ENCODE results near the gene CFAP43.
"Not testable (repeated sequence)": the region's sequence is repeated elsewhere in the genome, so short reads cannot be mapped to it uniquely, and the experiment has no call there.

Gene CFAP43

DNA sequence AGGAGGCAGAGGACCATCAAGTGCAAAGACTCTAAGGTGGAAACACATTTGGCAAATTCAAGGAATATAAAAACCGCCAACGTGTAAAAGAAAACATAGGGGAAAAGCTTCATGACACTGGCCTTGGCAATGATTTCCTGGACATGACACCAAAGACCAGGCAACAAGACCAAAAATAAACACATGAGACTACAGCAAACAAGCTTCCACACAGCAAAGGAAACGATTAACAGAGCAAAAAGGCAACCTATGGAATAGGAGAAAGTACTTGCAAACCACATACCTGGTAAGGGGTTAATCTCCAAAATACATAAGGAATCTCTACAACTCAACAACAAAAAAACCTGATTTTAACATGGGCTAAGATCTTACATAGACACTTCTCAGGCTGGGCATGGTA lies 26.0 kb upstream of the CFAP43 start:
- DNase-seq (ENCODE audit: low read depth, low spot score), result no peak

GRCh38 chr10:104257235-104257634 lies 25.1 kb upstream of the CFAP43 start:
- DNase-seq (ENCODE audit: low read depth, low spot score), result peak; percentile 32

GRCh38 chr10:104256335-104256961 lies 24.3 kb upstream of the CFAP43 start:
- DNase-seq (ENCODE audit: low read depth, low spot score), result no peak

DNA sequence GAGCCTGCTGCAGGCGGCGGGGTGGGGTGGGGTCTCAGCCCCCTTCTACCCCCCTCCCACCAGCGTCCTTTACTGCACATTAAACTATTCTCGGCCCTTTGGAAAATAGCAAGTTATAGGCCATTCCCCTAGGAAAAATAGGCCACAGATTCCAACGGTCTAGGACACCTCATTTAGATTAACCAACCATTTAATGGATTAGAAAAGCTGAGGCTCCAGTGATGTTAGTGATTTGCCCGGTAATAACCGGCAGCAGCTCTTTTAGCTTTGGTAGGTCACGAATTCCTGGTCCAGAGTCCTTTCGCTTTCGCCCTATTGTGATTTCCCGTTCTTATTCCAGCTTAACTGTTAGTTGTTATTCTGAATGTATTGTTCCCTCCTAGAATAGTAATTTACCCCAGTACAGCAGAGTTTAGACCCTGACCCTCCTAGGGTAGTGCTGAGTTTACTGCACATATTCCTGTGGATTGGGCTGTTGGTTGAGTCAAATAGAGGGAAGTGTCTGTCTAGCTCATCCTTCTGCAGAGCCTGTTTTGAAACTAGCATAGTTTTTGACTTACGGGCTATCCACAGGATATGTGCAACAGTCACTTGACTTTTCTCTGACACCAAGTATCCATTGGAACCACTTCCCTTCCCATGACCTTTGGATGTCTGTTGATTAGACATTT lies 23.3 kb upstream of the CFAP43 start:
- DNase-seq (ENCODE audit: low read depth, low spot score), result no peak

DNA sequence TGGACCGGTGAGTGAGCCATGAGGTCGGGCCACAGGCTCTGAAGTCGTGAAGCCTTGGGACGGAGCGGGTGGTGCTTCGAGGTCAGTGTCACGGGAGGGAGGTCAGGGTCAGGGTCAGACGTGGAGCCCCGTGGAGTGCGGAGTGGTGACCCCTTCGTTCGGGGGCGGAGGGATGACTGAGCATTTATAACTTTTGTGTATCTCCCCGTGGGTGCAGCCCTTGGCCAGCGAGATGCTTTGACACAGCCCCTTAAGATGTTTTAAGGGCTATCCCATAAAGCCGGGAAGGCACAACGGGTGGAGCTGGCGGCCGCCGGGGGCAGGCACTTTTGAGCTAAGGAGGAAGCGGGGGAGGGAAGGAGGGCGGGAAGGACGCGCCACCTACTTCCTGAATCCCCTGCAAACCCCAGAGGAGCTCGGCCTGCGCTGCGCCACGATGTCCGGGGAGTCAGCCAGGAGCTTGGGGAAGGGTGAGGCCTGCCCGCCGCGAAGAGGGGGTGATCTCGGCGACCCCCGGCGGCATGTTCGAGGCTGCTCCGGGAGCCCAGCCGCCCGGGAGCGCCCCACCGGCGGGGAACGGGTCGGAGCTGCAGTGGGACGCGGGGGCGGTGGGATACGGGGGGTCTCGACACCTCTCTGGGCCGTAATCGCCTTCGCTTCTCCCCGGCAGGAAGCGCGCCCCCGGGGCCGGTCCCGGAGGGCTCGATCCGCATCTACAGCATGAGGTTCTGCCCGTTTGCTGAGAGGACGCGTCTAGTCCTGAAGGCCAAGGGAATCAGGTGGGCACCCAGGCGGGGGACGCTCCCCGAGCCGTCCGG lies 22.5 kb upstream of the CFAP43 start, which contains the start of gene GSTO1:
TSS of gene GSTO1 (plus strand) at position 400 of the 818 bp plus-strand sequence. CDS start at position 437, 37 bp downstream.
- peak; percentile 74 for DNase-seq (ENCODE audit: low read depth, low spot score)

DNA sequence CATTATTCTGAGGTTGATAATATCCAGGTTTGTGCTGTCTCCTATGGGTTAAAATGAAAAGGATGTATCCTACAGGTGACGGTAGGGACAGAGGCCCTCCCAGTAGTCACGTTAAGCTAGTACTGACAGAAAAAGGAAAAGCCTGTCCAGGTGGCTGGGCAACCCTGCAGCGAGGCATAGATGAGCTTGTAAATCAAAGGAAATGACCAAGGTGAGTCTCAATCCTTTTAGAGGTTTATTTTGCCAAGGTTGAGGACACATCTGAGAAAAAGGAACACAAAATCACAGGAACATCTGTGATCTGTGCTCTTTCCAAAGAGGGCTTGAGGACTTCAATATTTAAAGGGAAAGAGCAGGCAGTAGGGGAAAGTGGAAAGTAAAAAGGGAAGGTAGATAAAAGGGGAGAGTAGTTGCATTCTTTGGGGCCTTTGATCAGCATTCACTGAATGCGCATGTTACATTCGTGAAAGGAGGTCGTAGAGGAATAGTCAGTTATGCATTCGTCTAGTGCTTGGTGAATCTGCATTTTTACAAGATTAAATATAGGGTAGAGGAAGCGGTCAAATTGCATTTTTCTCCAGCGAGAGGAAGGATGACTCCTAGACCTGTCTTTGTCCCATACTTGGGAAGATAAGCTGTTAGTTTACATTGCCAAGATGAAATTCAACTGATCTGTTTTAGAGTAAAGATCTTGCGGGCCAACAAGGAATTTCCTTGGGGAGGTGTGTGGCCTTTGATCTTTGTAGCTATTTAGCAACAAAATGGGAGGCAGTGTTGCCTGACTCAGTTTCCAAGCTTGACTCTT lies 21.6 kb upstream of the CFAP43 start:
- DNase-seq (ENCODE audit: low read depth, low spot score), result peak; percentile 20

DNA sequence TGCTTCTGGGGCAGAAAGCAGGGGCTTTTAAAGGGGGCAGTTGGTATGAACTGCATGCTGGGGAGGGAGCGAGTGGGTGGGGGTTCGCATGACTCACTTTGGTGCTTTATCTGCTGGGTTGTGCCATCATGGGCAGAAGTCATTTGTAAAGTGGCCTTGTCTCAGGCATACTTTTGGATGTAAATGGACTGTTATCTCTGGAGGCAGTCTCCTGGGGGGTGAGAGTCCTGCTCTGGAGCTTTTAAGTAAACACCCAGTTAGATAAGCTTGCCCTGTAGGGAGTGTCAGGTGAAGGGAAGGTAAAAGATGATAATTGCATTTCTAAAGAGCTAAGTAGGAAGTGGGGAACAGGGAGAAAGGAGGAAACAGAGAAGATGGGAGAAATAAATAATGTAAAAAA lies 20.9 kb upstream of the CFAP43 start:
- peak; percentile 45 for DNase-seq (ENCODE audit: low read depth, low spot score)

- no peak for DNase-seq (ENCODE audit: low read depth, low spot score)
These were observed 20.2 kb upstream of the CFAP43 start for GRCh38 chr10:104252368-104252767.

DNA sequence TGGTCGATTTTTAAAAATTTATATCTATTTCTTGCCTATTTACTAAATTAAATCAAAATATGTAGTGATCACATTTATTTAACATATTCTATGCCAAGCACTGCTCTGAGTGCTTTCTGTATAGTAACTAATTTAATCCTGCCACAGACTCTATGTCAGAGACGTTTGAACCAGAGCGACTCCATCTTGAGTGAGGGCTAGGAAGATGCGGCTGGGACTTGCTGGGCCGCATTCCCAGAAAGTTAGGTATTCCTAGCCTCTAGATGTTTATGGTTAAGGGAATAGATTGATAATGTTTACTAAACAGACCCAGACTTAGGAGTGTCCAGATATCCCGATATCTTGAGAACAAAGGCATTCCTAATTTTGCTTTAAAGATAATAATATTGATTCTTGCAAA lies 19.3 kb upstream of the CFAP43 start:
- peak; percentile 29 for DNase-seq (ENCODE audit: low read depth, low spot score)

- no peak for DNase-seq (ENCODE audit: low read depth, low spot score)
These were observed 18.2 kb upstream of the CFAP43 start for GRCh38 chr10:104250371-104250770.

DNA sequence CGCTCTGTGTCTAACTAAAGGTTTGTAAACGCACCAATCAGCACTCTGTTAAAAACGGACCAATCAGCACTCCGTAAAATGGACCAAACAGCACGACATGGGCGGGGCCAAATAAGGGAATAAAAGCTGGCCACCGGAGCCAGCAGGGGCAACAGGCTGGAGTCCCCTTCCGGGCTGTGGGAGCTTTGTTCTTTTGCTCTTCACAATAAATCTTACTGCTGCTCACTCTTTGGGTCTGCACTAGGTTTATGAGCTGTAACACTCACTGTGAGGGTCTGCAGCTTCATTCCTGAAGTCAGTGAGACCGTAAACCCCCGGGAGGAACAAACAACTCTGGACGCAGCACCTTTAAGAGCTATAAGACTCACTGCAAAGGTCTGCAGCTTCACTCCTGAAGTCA lies 16.8 kb upstream of the CFAP43 start:
- DNase-seq (ENCODE audit: low read depth, low spot score), result not testable (repeated sequence)

- DNase-seq (ENCODE audit: low read depth, low spot score), result no peak
These were observed 15.5 kb upstream of the CFAP43 start for GRCh38 chr10:104247513-104248146.

- no peak for DNase-seq (ENCODE audit: low read depth, low spot score)
These were observed 14.8 kb upstream of the CFAP43 start for GRCh38 chr10:104246976-104247375.

- no peak for DNase-seq (ENCODE audit: low read depth, low spot score)
These were observed 13.0 kb upstream of the CFAP43 start for GRCh38 chr10:104245066-104245632.

- DNase-seq (ENCODE audit: low read depth, low spot score), result no peak
These were observed 11.3 kb upstream of the CFAP43 start for GRCh38 chr10:104243512-104243911.

GRCh38 chr10:104243009-104243408 lies 10.8 kb upstream of the CFAP43 start:
- not testable (repeated sequence) for DNase-seq (ENCODE audit: low read depth, low spot score)

DNA sequence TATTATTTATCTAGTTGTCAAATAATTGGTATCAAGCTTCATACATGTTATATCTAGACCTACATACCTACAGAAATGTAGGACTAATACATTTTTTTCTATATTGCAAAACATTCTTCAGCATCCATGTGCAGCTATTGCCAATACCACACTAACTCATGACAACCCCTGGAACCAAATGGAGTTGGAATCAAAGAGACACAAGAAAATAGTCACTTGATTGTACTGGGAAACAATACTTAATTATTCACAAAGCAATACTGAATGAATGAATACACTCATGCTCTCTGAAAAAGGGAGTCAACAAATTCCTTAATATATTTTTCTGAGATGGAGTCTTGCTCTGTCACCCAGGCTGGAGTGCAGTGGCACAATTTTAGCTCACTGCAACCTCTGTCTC lies 10.4 kb upstream of the CFAP43 start:
- no peak for DNase-seq (ENCODE audit: low read depth, low spot score)

GRCh38 chr10:104240078-104240477 lies 7.9 kb upstream of the CFAP43 start:
- no peak for DNase-seq (ENCODE audit: low read depth, low spot score)

DNA sequence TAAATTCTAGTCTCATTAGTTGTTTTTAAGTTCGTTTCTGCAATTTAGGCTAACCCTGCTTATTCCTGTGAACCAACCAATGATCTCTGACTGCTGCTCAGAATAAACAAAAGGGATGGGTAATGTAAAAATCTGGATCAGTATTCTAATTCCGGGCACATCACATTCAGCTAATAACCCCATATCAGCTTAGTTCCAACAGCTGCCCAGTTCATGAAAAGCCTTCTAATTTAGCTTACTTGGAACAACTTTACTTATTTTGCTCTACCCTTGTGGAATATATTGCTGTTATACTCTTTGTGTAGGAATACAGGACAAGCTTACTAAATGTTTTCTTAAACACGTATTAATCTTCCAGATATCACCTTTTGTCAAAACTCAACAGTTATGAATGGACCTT lies 3.6 kb upstream of the CFAP43 start:
- no peak for DNase-seq (ENCODE audit: low read depth, low spot score)

DNA sequence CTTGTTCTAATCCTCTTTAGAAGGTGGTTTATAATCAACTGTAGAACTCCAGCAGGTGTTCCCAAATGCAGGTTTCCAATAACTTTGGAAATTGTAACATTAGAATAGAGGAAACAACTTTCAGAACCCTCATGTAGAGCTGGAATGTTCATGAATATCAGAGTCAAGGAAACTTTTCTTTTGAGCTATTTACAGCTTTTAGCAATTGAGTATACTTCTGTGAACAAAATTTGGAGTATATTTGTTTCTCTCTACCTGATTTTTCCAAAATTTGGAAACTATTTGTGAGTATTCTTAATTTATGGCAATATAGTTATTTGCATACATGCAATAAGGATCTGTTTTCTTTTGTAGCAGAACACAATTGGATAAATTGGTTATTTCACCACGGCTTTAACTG lies 2.8 kb upstream of the CFAP43 start:
- DNase-seq (ENCODE audit: low read depth, low spot score), result no peak

GRCh38 chr10:104233817-104234216 lies 1.7 kb upstream of the CFAP43 start:
- DNase-seq (ENCODE audit: low read depth, low spot score), result no peak
